Urinary bladder (tissue), 4 donors: Measurements from ENCODE around the gene ANKEF1. TPM values are rescaled to one million over a fixed set of nuclear protein-coding genes. Genes with fewer than 3 reads are reported as not detected.

ENCODE experiments used
- DNase-seq: peaks from one replicate; pipeline ENCODE4 v3.0.0-alpha.2; 2015; ENCODE audit errors: extremely low spot score
- H3K27ac ChIP-seq: one replicate; pipeline ENCODE4 v1.5.1; 2013; ENCODE audit warnings: low read depth, mild to moderate bottlenecking, moderate library complexity
- H3K36me3 ChIP-seq: one replicate; pipeline ENCODE4 v1.6.1; 2013; ENCODE audit warnings: mild to moderate bottlenecking, moderate library complexity; ENCODE audit not compliant: insufficient read depth
- H3K4me1 ChIP-seq: one replicate; pipeline ENCODE4 v1.6.1; 2013; ENCODE audit warnings: mild to moderate bottlenecking, moderate library complexity; ENCODE audit not compliant: insufficient read depth
- H3K4me3 ChIP-seq: one replicate; pipeline ENCODE4 v1.5.1; 2013; ENCODE audit warnings: low read depth, low read length
- WGBS: extraction: QIAGEN DNeasy Blood & Tissue Kit; methylation state at CpG from one replicate; pipeline ENCODE4 v1.1.7; 2013; 5-methylcytosine and 5-hydroxymethylcytosine counted together
- polyA plus RNA-seq: library from polyadenylated mRNA; stranded (reverse); fragments of 200-250 nt; gene quantifications from one replicate; pipeline ENCODE4 v1.2.3, GENCODE V29; 2013
- small RNA-seq: library from RNA; depleted of rRNA; stranded (forward); fragments of <200 nt; gene quantifications from one replicate; pipeline ENCODE3, GENCODE V24; 2014
- total RNA-seq: library from RNA; depleted of rRNA; stranded (reverse); fragments of >200 nt; gene quantifications from one replicate; pipeline ENCODE4 v1.2.3, GENCODE V29; 2014
- donor health status: healthy with polysubstance abuse.
- donor health status: healthy.

ANKEF1 gene
- total and polyA plus RNA-seq, 2 donors: 0.75 to 1.7 TPM

DNA sequence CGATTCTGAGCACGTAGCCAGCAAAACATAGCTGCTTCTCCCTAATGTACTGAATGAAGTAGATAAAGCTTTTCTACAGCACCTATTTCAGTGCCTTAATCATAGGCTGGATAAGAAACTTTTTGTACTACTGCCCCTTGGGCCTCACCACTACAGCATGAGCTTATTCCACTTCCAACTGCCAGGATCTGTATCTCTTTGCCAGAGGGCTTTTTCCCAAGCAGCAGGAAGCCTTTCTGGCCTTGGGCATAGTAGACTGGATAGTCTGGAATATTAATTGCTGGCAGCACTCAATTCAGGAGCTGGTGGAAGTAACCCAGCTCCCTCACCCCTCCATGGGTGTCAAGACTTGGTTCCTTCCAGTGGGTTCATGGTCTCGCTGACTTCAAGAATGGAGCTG, 43.6 kb downstream of the ANKEF1 start:
- Histone ChIP-seq H3K4me3 (no peak overlapping the region), H3K4me1 (no peaks in the 10 kb centered on the region), H3K27ac (no peak overlapping the region), H3K36me3 (no peaks in the 10 kb centered on the region)
- DNase-seq: no peak
- 90% methylated on average over 3 of the region's 3 CpGs for WGBS

DNA sequence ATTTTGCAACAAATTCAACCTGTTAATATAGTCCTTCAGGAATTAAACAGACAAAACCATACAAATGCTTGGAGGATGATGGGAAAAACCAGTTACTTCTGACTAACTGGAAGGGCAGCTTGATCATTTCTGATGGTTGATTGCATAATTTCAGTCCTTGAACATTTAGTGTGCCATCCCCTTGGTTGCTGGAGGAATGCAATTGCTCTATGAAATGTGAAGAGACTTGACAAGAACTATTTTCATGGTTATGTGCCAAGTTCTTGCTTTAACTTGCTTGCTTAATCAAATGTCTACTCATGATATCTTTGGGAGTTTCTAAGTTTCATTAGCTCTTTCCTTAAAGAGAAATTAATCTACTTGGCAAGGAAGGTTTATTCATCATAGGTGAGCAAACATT, 45.2 kb downstream of the ANKEF1 start:
- no peak for DNase-seq
- Histone ChIP-seq H3K4me3 (no peak overlapping the region), H3K4me1 (no peaks in the 10 kb centered on the region), H3K36me3 (no peaks in the 10 kb centered on the region), H3K27ac (no peak overlapping the region)

DNA sequence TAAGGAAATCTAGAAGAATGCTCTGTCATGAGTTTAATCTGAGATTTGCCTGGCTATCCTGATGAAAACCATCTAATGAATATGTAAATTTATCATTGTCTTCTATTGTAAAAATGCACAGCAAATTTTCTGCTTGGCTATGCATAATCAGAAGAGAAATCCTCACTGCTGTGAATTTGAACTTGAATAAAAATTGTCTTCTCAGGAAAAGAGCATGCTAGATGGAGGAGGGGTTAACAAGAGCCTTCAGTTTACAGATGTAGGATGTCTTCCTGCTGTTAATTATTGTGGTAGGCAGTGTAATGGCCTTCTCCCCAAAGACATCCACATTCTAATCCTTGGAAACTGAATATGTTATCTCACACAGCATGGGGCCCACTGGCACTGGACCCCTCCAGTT, 45.8 kb downstream of the ANKEF1 start:
- H3K36me3 ChIP-seq: no peaks in the 10 kb centered on the region
- H3K4me1 ChIP-seq: no peaks in the 10 kb centered on the region
- no peak for DNase-seq
- no peak overlapping the region for H3K4me3 ChIP-seq
- H3K27ac ChIP-seq: no peak overlapping the region

DNA sequence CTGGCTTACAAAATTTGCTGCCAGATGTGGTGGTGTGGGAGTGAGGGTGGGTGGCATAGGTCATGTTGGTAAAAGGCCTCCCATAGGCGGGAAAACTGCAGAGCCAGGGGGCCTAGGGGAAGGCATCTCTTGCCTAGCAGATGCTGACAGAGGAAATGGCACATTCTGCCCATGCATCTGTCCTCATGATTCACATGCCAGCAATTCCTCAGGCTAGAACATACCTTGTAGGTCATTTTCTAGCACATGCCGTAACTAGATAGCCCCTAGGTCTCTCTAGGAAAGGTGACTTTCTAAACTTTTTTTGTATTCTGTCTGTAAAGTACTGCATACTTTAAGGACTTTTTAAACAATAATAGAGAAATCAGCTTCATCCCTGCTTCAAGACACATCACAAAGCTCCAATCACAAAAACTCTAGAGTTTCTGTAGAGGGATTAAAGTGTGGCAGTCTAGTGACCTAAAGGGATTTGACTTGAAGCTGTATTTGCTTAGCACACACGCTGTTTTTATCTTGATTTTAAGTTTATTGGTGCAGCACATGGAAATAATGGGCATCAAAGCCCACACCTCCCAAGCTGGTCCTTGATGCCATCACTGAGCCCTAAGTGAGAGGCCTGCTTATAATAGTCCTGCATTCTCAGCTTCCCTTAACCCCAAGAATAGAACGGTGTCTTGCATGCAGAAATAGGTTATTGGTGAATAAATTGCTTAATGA, 55.2 kb downstream of the ANKEF1 start:
- no peak overlapping the region for H3K27ac ChIP-seq
- no peaks in the 10 kb centered on the region for H3K36me3 ChIP-seq
- H3K4me3 ChIP-seq: no peak overlapping the region
- 91% methylated on average over 4 of the region's 4 CpGs for WGBS
- no peaks in the 10 kb centered on the region for H3K4me1 ChIP-seq
- no peak for DNase-seq

DNA sequence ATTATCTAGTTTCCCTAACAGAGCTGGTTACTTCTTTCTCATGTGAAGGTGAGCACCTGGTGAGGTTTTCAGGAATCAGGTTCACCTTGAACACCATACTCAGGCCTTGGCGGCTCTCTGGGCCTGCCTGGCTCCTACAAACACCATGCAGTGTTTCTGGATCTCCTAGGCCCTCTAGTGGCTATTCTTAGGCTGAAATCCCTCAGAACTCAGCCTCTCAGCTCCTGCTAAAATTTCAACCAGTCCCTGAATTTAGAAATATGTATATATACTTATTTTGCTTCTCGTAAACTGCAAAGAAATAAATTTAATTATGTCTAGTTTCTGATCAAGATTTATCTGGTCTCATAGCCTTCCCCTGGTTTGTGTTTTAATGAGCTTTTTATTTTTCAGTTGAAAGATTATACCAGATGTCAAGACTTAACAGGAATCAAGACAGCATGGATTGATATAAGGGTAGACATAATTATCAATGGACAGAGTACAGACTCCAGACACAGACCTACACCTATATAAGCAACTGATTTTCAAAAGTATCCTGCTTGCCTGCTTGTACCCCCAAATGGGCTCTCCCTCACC, 55.9 kb downstream of the ANKEF1 start:
- Histone ChIP-seq H3K4me3 (no peak overlapping the region), H3K4me1 (no peaks in the 10 kb centered on the region), H3K27ac (no peak overlapping the region), H3K36me3 (no peaks in the 10 kb centered on the region)
- 32% methylated on average over 2 of the region's 2 CpGs for WGBS
- no peak for DNase-seq

DNA sequence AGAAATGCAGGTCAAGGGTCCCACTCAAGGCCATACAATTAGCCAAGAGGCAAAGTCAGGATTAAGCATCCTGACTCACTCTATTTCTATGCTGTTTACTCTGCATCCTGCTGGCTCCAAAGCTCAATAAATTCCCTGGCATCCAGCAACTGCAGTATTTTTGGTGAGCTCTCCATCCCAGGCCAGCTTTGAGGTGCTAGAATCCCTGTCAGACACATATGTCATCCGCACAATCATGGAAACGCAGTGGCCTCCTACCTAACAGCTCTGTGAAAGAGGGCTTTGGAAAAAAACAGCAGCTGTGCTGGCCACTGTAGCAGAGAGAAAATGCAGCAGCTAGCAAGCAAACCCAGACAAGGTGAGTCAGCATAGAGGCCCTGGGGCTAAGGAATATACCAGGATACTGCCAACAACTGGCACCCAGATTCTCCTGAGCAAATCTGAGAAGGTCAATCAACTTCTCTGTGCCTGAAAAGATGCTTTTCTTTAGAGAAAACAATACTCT, 58.4 kb downstream of the ANKEF1 start:
- Histone ChIP-seq H3K4me3 (no peak overlapping the region), H3K4me1 (no peaks in the 10 kb centered on the region), H3K36me3 (no peaks in the 10 kb centered on the region), H3K27ac (no peak overlapping the region)
- no peak for DNase-seq
- 64% methylated on average over 2 of the region's 2 CpGs for WGBS

DNA sequence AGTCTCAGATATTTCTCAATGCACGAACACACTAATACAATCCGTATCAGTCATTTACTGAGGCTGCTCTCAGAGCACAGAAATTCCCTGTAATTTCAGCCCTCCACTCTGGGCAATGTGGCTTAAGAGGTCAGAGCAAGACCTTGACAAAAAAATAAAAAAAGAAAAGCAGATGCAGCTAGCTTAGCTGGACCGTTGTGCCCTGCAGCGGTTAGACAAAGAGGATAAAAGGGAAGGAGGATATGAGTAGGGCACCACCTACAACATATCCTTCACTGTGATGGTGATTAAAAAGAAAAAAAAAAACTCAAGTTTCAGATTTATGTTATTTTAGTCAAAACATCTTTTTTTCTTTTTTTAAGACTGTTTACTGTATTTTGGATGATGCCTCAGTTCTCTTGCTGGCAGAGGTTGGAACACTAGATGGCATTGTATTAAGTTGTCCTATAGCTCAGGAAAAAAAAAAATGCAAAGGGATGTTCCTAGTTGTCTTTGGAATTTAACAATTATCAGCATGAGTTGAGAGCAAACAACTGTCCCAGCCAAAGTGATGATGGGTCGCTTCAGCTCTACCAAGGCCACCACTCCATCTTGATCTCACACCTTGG, 59.9 kb downstream of the ANKEF1 start:
- Histone ChIP-seq H3K4me1 (no peaks in the 10 kb centered on the region), H3K27ac (no peak overlapping the region), H3K4me3 (no peak overlapping the region), H3K36me3 (no peaks in the 10 kb centered on the region)
- DNase-seq: no peak
- WGBS: 79% methylated on average over 5 of the region's 5 CpGs

DNA sequence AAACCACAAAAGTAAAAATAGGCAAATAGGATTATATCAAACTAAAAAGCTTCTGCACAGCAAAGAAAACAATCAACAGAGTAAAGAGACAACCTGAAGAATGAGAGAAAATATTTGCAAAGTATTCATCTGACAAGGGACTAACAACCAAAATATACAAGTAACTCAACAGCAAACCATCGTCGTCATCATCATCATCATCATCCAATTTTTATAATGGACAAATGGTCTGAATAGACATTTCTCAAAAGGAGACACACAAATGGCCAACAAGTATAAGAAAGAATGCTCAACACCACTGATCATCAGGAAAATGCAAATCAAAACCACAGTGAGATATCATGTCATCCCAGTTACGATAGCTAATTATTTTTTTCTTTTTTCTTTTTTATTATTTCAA, 62.0 kb downstream of the ANKEF1 start:
- Histone ChIP-seq H3K4me1 (no peaks in the 10 kb centered on the region), H3K36me3 (no peaks in the 10 kb centered on the region), H3K4me3 (no peak overlapping the region), H3K27ac (no peak overlapping the region)
- no peak for DNase-seq
- WGBS: 93% methylated on average over 3 of the region's 3 CpGs

DNA sequence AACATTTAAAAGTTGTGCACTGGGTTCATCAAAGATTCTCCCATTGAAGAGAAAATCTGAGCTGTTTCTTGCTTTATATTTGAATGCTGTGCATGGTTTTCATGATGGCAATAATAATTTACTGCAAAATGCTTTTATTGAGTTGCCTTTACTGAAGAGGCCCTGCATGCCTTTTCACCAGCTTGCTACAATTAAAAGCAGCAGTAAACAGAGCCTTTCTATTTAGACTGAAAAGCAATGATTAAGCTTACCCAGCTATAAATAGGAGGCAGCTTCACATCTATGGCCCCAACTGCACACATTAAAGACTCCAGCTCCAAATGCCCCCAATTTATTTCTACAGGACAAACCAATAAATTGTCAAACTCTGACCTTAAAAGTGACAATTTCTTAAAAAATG, 70.3 kb downstream of the ANKEF1 start:
- no peaks in the 10 kb centered on the region for H3K4me1 ChIP-seq

More for the DNA sequence above, 70.3 kb downstream of the ANKEF1 start:
- no peaks in the 10 kb centered on the region for H3K36me3 ChIP-seq
- H3K27ac ChIP-seq: no peak overlapping the region
- H3K4me3 ChIP-seq: no peak overlapping the region
- DNase-seq: no peak

Small RNA genes within 50 kb of the gene (small RNA-seq; reads per million reads assigned to genes)
- gene RF00017: not detected

Other genes with a start within 250 kb of the ANKEF1 start
- gene PAK5, start 195.9 kb upstream of the ANKEF1 start, total RNA-seq: 0.48 TPM
- gene PAK5, start 195.9 kb upstream of the ANKEF1 start, polyA plus RNA-seq: 0.05 TPM
- 8.6 TPM for gene SNAP25, start 183.8 kb downstream of the ANKEF1 start, total RNA-seq
- gene SNAP25, start 183.8 kb downstream of the ANKEF1 start, polyA plus RNA-seq: 1.6 TPM